HuH-7 (cell line): Measurements from ENCODE around the gene STK16.
"Not testable (repeated sequence)": the region's sequence is repeated elsewhere in the genome, so short reads cannot be mapped to it uniquely, and the experiment has no call there.

Experiments used
- DNase-seq: peaks from one replicate; pipeline ENCODE4 v3.0.0; 2011; ENCODE audit warnings: low spot score

STK16 gene

GRCh38 chr2:219245148-219245898 is at the start of gene STK16, which contains the start of gene GLB1L:
Gene STK16 (plus strand): TSS chr2:219245479. CDS start chr2:219246000, 521 bp downstream.
Gene GLB1L (minus strand): TSS chr2:219245444. CDS start chr2:219243573, 1,871 bp downstream.
- peak; percentile 94 for DNase-seq

GRCh38 chr2:219197388-219197787 is 47.9 kb upstream of the STK16 start:
- DNase-seq: no peak

GRCh38 chr2:219198974-219199373 is 46.3 kb upstream of the STK16 start:
- no peak for DNase-seq

- no peak for DNase-seq
Observed at GRCh38 chr2:219199470-219200211, 45.6 kb upstream of the STK16 start.

GRCh38 chr2:219200502-219201326 is 44.6 kb upstream of the STK16 start:
- not testable (repeated sequence) for DNase-seq

- DNase-seq: not testable (repeated sequence)
Observed at GRCh38 chr2:219201331-219201730, 43.9 kb upstream of the STK16 start.

- DNase-seq: no peak
Observed at GRCh38 chr2:219204425-219205164, 40.7 kb upstream of the STK16 start.

- DNase-seq: no peak
Observed at GRCh38 chr2:219205165-219205538, 40.1 kb upstream of the STK16 start.

GRCh38 chr2:219205981-219206327 is 39.3 kb upstream of the STK16 start:
- DNase-seq: no peak

GRCh38 chr2:219206328-219207133 is 38.7 kb upstream of the STK16 start, which contains the start of gene ZFAND2B:
Gene ZFAND2B (plus strand): TSS chr2:219206782. CDS start chr2:219206988, 206 bp downstream.
- peak; percentile 95 for DNase-seq

- DNase-seq: no peak
Observed at GRCh38 chr2:219207134-219207883, 38.0 kb upstream of the STK16 start.

- DNase-seq: no peak
Observed at GRCh38 chr2:219207884-219208740, 37.2 kb upstream of the STK16 start.

GRCh38 chr2:219209236-219210195 is 35.8 kb upstream of the STK16 start:
- DNase-seq: no peak

GRCh38 chr2:219210196-219210885 is 34.9 kb upstream of the STK16 start:
- DNase-seq: no peak

- DNase-seq: no peak
Observed at GRCh38 chr2:219210886-219211362, 34.4 kb upstream of the STK16 start.

- DNase-seq: no peak
Observed at GRCh38 chr2:219213026-219213415, 32.3 kb upstream of the STK16 start.

- no peak for DNase-seq
Observed at GRCh38 chr2:219213486-219214071, 31.7 kb upstream of the STK16 start.
